IPS-18c (cell line): ENCODE results near the gene P3H3.
A peak's percentile ranks its signal among the peaks of the same experiment; 100 is the strongest.

Experiments
- H3K4me3 ChIP-seq: 2 replicates; pipeline ENCODE4 v1.7.0; 2013; ENCODE audit warnings: low read depth, mild to moderate bottlenecking, low read length, moderate library complexity; ENCODE audit not compliant: insufficient read depth
- H3K9me3 ChIP-seq: one replicate; pipeline ENCODE4 v1.6.1; 2013; ENCODE audit warnings: mild to moderate bottlenecking, low read length, moderate library complexity; ENCODE audit not compliant: control insufficient read depth, insufficient read depth

The P3H3 gene

DNA sequence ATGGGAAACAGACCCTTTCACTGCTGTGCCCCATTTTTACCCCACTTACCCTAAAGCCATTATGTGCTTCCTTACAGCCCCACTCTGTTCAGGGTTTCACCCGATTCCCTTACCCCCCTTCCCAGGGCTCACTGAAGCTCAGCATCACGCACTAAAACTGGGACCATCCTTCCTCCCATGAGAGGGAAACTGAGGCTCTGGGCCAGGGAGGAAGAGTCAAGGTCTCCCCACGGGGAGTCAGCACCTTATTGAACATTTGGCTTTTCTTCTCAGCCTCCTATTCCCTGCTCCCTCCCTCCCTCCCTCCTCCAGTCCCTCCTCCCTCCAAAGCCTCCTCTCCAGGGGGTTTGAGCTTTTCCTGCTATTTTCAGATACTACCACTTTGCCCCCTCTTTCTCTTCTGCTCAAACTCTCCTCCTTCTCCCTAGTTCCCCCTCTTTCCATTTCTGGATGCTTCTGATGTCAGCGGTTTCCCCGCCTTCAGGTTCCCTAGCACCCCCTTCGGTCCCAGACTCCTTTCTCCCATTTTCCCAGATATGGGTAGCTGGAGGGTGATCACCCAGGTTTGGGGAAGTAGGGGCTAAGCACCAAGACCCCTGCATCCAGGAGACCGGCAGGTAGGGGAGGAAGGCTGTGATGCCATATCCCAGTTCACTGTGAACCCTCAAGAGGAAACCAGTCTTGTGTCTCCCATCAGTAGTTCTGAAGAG lies 5.6 kb upstream of the P3H3 start:
- H3K4me3 ChIP-seq, result peak overlapping the region; percentile 59; the same call in 1 of the 2 replicates
- no peaks in the 10 kb centered on the region for H3K9me3 ChIP-seq

DNA sequence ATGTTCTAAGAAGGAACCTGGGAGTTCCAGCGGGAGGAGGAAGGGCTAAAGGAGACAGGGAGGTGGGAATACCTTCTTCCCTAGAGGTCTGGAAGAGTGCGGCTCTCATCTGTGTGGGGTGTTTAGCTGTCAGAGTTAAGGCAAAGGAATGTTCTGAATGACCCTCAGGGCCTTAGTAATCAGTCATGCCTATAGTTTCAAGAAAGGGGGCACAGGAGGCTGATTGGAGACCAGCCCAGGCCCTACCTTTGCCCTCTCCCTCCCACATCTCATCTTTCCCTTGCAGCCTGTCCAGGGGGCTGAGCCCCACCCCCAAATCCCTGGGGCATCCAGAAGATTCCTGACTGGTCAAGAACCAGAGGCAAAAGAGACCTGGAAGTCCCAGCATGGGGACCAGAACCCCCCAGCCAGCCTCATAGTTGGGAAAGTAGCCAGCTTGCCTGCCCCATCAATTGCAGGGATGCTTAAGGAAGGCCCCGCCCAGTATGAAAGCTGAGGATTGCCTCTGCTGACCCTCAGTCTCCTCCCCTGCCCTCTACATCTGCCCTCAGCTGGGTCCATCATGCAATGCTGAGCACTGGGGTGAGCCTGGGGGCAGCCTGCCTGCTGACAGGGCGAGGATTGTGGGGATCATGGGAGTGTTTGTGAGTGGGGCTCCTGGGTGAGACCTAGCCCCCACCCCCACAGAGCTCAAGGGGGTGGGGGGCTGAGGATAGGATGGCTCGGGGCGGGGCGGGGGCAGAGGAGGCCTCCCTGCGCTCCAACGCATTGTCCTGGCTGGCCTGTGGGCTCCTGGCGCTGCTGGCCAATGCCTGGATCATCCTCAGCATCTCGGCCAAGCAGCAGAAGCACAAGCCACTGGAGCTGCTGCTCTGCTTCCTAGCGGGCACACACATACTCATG lies 4.8 kb upstream of the P3H3 start:
- H3K9me3 ChIP-seq, result no peaks in the 10 kb centered on the region

DNA sequence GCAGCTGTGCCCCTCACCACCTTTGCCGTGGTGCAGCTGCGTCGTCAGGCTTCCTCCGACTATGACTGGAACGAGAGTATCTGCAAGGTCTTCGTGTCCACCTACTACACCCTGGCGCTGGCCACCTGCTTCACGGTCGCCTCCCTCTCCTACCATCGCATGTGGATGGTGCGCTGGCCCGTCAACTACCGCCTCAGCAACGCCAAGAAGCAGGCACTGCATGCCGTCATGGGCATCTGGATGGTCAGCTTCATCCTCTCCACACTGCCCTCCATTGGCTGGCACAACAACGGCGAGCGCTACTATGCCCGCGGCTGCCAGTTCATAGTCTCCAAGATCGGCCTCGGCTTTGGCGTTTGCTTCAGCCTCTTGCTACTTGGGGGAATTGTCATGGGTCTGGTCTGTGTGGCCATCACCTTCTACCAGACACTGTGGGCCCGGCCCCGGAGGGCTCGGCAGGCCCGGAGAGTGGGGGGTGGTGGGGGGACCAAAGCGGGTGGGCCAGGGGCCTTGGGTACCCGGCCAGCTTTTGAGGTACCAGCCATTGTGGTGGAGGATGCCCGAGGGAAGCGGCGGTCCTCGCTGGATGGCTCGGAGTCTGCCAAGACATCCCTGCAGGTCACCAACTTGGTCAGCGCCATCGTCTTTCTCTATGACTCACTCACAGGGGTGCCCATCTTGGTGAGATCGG lies 4.0 kb upstream of the P3H3 start:
- Histone ChIP-seq H3K9me3 (no peaks in the 10 kb centered on the region), H3K4me3 (no peak overlapping the region)

More for the DNA sequence above, 4.8 kb upstream of the P3H3 start:
- H3K4me3 ChIP-seq, result peak overlapping the region; percentile 59; the same call in 1 of the 2 replicates

DNA sequence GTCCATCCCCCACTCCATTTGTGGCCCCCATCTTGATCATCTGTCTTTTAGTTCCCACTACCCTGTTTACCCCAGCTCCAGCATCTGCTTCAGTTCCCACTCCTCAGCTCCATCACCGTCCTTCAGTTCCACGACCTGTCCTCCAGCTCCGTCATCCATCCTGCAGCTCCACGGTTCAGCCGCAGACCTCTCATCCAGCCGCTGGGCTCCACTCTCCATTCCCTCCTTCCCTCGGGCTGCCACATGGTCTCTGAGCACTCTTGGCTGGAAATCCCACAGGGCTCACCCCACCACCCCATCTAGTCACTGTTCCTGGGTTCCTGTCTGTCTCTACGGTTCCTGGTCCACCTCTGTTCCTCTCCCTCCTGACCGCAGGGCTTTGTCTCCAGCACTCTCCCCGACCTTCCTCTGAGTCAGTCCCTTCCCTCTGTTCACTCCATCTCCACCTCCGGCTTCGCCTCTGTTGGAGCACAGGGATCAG lies 3.3 kb upstream of the P3H3 start:
- peak overlapping the region; percentile 48; the same call in 1 of the 2 replicates for H3K4me3 ChIP-seq
- H3K9me3 ChIP-seq, result no peaks in the 10 kb centered on the region

DNA sequence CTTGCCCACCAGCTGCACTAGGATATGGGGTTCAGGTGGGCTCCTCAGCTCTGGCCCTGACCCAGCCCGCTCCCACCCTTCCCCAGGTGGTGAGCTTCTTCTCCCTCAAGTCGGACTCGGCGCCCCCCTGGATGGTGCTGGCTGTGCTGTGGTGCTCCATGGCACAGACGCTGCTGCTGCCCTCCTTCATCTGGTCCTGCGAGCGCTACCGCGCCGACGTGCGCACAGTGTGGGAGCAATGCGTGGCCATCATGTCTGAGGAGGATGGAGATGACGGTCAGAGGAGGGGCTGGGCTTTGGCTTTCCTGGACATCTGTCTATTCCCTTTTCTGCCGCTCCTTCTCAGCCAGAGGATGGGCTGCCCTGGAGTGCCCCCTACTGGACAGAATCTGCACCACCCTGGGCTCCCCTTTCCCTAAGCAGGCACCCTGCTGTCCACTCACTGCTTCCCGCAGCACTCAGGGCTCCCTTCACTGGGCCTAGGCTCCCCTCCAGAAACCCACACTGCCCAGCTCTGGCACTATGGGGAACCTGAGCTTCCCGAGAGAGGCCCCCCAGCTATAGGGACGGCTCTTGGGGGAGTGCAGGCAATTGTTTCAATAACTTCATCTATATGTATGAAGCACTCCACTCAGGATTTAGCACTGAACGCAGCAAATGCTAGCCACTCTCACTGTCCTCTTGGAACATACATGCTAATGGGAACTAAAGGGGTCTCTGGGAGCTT lies 2.6 kb upstream of the P3H3 start:
- Histone ChIP-seq H3K9me3 (no peaks in the 10 kb centered on the region), H3K4me3 (peak overlapping the region; percentile 48; the same call in 1 of the 2 replicates)

DNA sequence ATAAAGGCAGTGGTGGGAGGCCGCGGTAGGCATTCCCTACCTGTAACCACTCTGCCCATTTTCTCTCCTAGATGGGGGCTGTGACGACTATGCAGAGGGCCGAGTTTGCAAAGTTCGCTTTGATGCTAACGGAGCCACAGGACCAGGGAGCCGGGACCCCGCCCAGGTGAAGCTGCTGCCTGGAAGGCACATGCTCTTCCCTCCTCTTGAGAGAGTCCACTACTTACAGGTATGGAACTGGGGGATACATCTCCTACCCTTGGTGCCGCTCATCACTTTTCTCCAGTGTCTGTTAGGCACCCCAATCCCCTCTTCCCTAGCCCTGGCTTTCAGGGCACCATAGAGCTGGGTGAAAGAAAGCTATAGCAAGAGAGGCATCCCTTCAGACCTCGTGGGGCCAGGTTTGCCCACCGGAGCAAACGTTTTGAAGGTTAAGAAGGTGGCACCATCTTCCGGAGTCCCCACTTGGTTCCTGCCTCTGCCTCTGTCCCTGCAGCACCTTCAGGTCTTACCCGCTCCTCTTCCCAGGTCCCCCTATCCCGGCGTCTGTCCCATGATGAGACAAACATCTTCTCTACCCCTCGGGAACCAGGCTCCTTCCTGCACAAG lies 2.0 kb upstream of the P3H3 start:
- Histone ChIP-seq H3K4me3 (no peak overlapping the region), H3K9me3 (no peaks in the 10 kb centered on the region)

DNA sequence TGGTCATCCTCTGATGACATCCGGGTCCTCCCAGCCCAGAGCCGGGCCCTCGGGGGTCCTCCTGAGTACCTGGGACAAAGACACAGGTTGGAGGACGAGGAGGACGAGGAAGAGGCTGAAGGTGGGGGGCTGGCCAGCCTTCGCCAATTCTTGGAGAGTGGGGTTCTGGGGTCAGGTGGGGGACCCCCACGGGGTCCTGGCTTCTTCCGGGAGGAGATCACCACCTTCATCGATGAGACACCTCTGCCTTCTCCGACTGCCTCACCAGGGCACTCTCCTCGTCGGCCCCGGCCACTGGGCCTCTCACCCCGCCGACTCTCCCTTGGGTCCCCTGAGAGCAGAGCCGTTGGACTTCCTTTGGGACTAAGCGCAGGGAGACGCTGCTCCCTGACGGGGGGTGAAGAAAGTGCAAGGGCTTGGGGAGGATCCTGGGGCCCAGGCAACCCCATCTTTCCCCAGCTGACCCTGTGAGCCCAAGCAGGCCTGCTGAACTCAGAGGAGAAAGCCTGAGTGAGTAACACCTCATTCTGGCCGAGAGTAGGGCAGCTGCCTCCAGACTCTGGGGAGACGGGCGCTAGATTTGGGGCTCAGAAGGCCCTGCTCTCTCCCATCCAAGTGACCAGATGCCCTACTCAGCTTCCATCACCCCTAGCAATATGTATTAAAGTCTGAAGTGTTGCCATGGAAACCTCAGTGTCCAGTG lies 1.3 kb upstream of the P3H3 start:
- Histone ChIP-seq H3K9me3 (no peaks in the 10 kb centered on the region), H3K4me3 (peak overlapping the region; percentile 30)

DNA sequence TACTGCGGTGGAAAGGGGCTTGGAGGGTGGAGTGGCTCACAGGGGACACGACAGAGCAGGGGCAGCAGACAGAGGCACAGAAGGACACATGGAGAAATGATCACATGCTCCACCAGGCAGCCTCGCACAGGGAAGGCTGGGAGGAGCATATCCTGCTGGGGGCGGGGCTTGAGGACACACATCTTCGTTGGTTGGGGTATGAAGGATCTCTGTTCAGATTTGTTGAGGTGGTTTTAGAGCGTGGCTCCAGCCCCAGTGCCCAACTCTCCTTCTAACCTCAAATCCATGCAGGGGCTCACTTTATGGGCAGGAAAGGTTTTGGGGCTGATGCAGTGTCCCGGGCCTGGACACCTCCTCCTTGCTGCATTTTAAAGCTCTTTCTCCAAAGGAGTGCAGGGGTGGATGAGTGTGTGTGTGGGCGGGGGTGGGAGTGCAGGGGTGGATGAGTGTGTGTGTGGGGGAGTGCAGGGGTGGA lies 733 bp upstream of the P3H3 start:
- Histone ChIP-seq H3K9me3 (no peaks in the 10 kb centered on the region), H3K4me3 (peak overlapping the region; percentile 30)

DNA sequence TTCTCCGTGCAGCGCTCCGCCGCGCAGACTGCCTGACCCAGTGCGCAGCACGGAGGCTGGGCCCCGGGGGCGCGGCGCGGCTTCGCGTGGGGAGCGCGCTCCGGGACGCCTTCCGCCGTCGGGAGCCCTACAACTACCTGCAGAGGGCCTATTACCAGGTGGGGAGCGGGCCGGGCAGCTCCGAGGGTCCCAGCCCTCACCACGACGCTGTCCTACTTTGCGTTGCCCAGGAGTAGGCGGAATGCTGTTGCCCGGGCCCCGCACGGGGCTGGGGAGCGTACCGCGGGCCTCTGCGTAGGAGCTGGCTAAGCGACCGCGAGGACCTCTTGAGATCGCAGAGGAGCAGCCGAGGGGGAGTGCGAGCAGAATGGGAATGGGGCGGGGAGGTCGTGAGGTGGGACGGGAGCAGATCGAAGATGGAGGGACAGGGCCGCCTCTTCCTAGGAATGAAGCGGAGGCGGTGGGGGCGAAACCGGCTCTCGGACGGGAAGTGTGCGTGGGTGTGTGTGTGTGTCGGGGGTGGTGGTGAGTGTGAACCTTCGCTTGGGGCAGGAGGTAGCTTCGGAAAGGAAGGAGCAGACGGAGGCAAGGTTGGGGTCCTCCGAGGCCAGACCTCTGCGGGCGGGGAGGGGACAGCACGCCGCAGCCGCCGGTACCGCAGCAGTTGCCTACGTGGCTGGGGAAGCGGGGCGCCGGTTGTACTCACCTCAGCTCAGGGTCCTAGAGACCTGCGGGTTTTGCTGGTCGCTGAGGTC lies 751 bp downstream of the P3H3 start:
- H3K4me3 ChIP-seq, result peak overlapping the region; percentile 99
- H3K9me3 ChIP-seq, result no peaks in the 10 kb centered on the region

DNA sequence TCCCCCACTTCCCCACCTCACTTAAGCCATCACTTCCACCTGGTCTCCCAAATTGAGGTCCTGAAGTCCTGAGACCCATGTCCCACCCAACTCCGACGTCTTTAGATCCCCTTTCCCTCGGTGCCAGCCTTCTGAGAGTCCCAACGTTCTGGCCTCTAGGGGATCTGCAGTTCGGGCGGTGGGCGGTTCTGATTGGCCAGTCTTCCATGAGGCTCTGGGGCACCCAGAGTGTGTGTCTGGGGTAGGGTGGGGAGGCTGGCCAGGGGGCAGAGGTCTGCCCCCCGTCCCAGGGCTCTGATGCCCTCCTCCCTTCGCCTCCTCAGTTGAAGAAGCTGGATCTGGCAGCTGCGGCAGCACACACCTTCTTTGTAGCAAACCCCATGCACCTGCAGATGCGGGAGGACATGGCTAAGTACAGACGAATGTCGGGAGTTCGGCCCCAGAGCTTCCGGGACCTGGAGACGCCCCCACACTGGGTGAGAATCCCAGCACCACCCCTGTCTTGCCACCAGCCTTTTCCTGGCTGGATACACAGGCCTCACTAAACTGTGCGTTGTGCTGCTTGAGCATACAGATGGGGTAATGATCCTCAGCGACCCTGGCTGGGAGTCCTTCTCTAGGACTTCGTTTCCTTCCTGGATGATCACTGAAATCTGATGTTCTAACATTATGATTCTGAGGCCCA lies 1.5 kb downstream of the P3H3 start:
- Histone ChIP-seq H3K4me3 (peak overlapping the region; percentile 99), H3K9me3 (no peaks in the 10 kb centered on the region)

DNA sequence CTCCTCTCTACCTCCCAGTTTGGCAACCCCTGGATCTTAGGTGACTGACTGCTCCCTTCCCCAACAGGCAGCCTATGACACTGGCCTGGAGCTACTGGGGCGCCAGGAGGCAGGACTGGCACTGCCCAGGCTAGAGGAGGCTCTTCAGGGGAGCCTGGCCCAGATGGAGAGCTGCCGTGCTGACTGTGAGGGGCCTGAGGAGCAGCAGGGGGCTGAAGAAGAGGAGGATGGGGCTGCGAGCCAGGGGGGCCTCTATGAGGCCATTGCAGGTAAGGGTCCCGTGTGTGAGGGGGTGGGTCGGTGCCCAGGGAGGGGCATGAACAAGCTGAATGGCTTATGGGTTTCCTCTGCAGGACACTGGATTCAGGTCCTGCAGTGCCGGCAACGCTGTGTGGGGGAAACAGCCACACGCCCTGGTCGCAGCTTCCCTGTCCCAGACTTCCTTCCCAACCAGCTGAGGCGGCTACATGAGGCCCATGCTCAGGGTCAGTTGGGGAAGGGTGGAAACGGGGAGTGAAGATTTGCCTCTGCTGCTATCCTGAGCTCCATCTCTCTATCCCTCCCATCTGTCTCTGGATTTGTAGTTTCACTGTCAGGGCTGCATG lies 2.2 kb downstream of the P3H3 start:
- Histone ChIP-seq H3K4me3 (peak overlapping the region; percentile 99; the same call in 1 of the 2 replicates), H3K9me3 (no peaks in the 10 kb centered on the region)

DNA sequence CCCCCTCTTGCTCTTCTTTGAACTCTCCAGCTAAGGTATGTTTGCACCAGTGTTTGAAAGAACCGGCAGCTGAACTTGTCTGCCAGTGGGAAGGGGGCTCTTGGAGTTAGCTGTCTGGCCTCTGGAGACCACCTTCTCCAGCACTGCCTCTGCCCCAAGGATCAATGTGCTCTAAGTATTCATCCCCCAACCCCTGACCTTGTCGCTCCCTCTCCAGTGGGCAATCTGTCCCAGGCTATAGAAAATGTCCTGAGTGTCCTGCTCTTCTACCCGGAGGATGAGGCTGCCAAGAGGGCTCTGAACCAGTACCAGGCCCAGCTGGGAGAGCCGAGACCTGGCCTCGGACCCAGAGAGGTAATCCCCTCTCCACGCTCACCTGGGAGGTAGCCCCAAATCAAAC lies 2.8 kb downstream of the P3H3 start:
- Histone ChIP-seq H3K4me3 (no peak overlapping the region), H3K9me3 (no peaks in the 10 kb centered on the region)

DNA sequence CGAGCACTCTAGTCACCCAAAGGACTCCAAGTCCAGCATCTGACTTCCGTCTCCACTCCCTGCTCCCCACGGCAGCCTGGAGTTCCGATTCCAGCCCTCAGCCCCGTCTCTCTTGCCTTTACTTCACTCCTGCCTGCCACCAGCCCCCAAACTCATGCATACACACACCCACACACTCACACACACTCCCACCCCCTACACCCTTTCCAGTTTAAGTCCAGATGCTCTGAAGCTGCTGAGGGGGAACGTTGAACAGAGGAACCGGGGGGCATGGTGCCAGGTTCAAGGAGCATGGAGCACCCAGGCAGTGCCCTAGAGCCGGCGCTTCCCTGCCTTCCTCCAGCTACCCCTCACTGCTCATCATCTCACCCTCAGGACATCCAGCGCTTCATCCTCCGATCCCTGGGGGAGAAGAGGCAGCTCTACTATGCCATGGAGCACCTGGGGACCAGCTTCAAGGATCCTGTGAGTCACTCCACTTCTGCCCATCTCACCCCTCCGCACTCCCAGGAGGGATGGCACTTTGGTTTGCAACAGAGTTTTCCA lies 3.3 kb downstream of the P3H3 start:
- Histone ChIP-seq H3K9me3 (no peaks in the 10 kb centered on the region), H3K4me3 (no peak overlapping the region; the same call in 1 of the 2 replicates)

DNA sequence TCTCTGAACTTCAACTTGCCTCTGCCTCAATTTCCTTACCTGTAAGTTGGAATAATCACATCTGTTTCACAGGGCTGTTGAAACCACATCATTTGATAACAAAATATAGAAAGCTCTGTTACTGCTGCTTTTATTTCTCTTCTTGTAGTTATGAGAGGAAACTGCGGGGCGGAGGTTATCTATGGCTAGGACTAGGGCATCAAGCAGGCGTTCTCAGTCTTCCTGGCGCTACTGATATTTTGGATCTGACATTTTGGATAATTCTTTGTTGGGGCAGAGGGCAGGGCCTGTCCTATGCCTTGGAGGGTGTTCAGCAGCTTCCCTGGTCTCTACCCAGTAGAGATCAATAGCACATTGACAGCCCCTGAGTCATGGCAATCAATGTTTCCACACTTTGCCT lies 3.9 kb downstream of the P3H3 start:
- no peaks in the 10 kb centered on the region for H3K9me3 ChIP-seq

More for the DNA sequence above, 3.9 kb downstream of the P3H3 start:
- no peak overlapping the region for H3K4me3 ChIP-seq
